Stomach (tissue), 4 donors: ENCODE measurements around the gene DIPK1A.

ENCODE experiments used
- POLR2A ChIP-seq, 4 donors: fragments of 450-650 bp; IDR thresholded peaks; one replicate each; pipeline ENCODE4 v1.6.1; 2016; ENCODE audit warnings: antibody characterized with exemption in 4 of 4, control low read depth in 2 of 4, mild to moderate bottlenecking in 1 of 4, moderate library complexity in 1 of 4
- TF ChIP-seq, protein P1 (sequence below), 7 experiments: fragments of 450-650 bp in 4 of 7; fragments of 200-600 bp in 3 of 7; sonication (generic) in 3 of 7; IDR thresholded peaks; one replicate each; pipeline ENCODE4 v1.5.1; 2016 to 2019; ENCODE audit warnings: antibody characterized with exemption in 7 of 7, control low read depth in 2 of 7, mild to moderate bottlenecking in 1 of 7

DNA sequence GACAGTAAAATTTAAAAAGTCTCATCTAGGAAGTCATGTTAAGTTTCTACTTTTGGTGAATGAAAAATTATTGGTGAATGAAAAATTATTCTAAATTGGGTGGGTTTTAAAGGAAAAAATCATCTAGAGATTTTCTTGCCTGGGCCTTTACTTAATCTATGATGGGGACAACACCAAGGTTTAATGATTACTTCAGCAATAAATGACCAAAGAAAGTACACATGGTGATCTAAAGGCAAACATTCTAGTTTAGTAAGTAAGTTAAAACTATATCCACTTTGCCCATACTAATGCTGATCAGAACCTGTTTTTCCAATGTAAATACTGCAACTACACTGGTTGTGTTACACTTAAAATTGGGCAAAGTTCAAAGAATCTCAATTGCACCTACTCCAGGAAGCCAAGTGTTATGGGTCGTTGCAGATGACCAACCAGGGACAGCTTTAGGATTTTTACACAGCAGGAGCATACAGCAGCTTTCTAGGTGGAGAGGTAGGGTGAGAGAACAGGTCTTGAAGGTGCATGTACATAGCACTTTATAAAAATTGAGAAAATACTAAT, 144.0 kb downstream of the DIPK1A start:
- TF ChIP-seq, protein P1, sequence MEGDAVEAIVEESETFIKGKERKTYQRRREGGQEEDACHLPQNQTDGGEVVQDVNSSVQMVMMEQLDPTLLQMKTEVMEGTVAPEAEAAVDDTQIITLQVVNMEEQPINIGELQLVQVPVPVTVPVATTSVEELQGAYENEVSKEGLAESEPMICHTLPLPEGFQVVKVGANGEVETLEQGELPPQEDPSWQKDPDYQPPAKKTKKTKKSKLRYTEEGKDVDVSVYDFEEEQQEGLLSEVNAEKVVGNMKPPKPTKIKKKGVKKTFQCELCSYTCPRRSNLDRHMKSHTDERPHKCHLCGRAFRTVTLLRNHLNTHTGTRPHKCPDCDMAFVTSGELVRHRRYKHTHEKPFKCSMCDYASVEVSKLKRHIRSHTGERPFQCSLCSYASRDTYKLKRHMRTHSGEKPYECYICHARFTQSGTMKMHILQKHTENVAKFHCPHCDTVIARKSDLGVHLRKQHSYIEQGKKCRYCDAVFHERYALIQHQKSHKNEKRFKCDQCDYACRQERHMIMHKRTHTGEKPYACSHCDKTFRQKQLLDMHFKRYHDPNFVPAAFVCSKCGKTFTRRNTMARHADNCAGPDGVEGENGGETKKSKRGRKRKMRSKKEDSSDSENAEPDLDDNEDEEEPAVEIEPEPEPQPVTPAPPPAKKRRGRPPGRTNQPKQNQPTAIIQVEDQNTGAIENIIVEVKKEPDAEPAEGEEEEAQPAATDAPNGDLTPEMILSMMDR (IDR thresholded peaks at IDR 0.05), result peak in 1 of 7 experiments; percentile 9
- no peak for TF ChIP-seq POLR2A (IDR thresholded peaks at IDR 0.05)
